ENCODE measurements around the gene BACH2. TPM values are rescaled to one million over a fixed set of nuclear protein-coding genes. Genes with fewer than 3 reads are reported as not detected.

The BACH2 gene
- total and polyA plus RNA-seq, 9 of the 15 experiments (the other 6 are each of a cell fraction or from before 2014, with no cell fraction given): 0.06 to 3.1 (median 0.59) TPM

DNA sequence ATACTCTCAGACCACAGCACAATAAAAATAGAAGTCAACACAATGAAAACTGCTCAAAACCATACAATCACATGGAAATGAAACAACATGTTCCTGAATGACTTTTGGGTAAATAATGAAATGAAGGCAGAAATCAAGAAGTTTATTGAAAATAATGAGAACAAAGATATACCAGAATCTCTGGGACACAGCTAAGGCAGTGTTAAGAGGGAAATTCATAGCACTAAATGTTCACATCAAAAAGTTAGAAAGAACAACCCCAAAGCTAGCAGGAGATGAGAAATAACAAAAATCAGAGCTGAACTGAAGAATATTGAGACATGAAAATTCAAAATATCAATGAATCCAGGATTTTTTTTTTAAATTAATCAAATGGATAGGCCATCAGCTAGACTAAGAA is 183.3 kb downstream of the BACH2 start:
- no TSS peak for BruUV-seq (replicated peaks)
- intact Hi-C loops (cut with micrococcal nuclease): no loop called here
- H3K27ac ChIP-seq (ENCODE audit: extremely low read depth, low read depth, low read length): no peak overlapping the region
- no peaks in the 10 kb centered on the region for H3K36me3 ChIP-seq (ENCODE audit: control insufficient read depth, insufficient read depth, low read length)
- H3K79me2 ChIP-seq (ENCODE audit: control insufficient read depth, insufficient read depth, low read length): no peaks in the 10 kb centered on the region
- no peak overlapping the region for H2AFZ ChIP-seq (ENCODE audit: low read depth, low read length)
- TF ChIP-seq ZNF551 (CRISPR knock-in tag; IDR thresholded peaks at IDR 0.05): no peak
- TF ChIP-seq BRD4 (IDR thresholded peaks at IDR 0.05): no peak
- H3K9ac ChIP-seq (ENCODE audit: insufficient read depth in 1 of 2, low read depth in 2 of 2, low read length in 2 of 2): no peak overlapping the region
- no peaks in the 10 kb centered on the region for H3K4me1 ChIP-seq (replicated peaks in 1 of 2; ENCODE audit: control insufficient read depth in 2 of 2, insufficient read depth in 2 of 2, low read length in 2 of 2)
- no peaks in the 10 kb centered on the region for H3K27me3 ChIP-seq (ENCODE audit: control insufficient read depth in 2 of 2, insufficient read depth in 2 of 2, low read length in 2 of 2)
- H3K9me3 ChIP-seq (replicated peaks; ENCODE audit: control insufficient read depth, insufficient read depth, low read depth, low read length): no peaks in the 10 kb centered on the region
- no peaks in the 10 kb centered on the region for H4K20me1 ChIP-seq (replicated peaks; ENCODE audit: control insufficient read depth, insufficient read depth, low read length)
- no peak overlapping the region for H3K4me3 ChIP-seq
- CTCF ChIA-PET (ENCODE audit: low intra/inter-chr PET ratio): no interaction called here
- POLR2A ChIA-PET: no interaction called here
- ATAC-seq (no peak), DNase-seq (ENCODE audit: extremely low read depth in 1 of 4, low spot score in 3 of 4) (no peak), FAIRE-seq (no peak)
- H3K4me2 ChIP-seq (ENCODE audit: insufficient read depth, low read length): no peak overlapping the region
- in situ Hi-C loops (cut with MboI): no loop called here
- no peaks in the 10 kb centered on the region for H3K9me1 ChIP-seq (ENCODE audit: control insufficient read depth, insufficient read depth, low read length)

DNA sequence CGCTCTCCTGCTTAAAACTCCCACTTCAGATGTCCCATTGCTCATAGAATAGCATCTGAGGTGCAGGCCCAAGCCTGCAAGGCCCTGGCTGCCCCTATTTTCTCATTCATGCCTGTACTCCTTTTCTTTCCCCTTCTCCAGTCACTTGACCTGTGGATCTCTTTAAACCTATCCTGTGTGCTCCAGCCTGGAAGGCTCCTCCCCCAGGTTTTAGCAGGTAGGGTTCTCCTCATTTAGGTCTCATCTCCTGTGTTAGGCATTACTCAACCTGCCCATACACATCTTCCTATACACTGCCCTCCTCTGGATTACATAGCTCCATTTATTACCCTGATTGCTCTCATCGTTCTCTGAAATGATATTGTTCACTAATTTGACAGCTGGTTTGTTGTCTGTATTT is 185.3 kb downstream of the BACH2 start:
- no peak for DNase-seq (ENCODE audit: extremely low read depth in 1 of 4, low spot score in 3 of 4)
- no peaks in the 10 kb centered on the region for H4K20me1 ChIP-seq (replicated peaks; ENCODE audit: control insufficient read depth, insufficient read depth, low read length)
- no TSS peak for BruUV-seq (replicated peaks)
- in situ Hi-C loops (cut with MboI): no loop called here
- H3K9ac ChIP-seq (ENCODE audit: insufficient read depth in 1 of 2, low read depth in 2 of 2, low read length in 2 of 2): no peak overlapping the region
- no peak for ATAC-seq
- no peak overlapping the region for H3K27ac ChIP-seq (ENCODE audit: extremely low read depth, low read depth, low read length)
- 21% methylated on average over 2 of the region's 2 CpGs for WGBS (ENCODE audit: insufficient coverage, low coverage, missing lambda C conversion rate)
- no peaks in the 10 kb centered on the region for H3K4me1 ChIP-seq (replicated peaks in 1 of 2; ENCODE audit: control insufficient read depth in 2 of 2, insufficient read depth in 2 of 2, low read length in 2 of 2)
- H3K9me1 ChIP-seq (ENCODE audit: control insufficient read depth, insufficient read depth, low read length): no peaks in the 10 kb centered on the region
- no peaks in the 10 kb centered on the region for H3K9me3 ChIP-seq (replicated peaks; ENCODE audit: control insufficient read depth, insufficient read depth, low read depth, low read length)
- no peak overlapping the region for H2AFZ ChIP-seq (ENCODE audit: low read depth, low read length)
- no peak overlapping the region for H3K4me2 ChIP-seq (ENCODE audit: insufficient read depth, low read length)
- no peak overlapping the region for H3K4me3 ChIP-seq
- H3K36me3 ChIP-seq (ENCODE audit: control insufficient read depth, insufficient read depth, low read length): no peaks in the 10 kb centered on the region
- FAIRE-seq: no peak
- intact Hi-C loops (cut with micrococcal nuclease): no loop called here
- no peaks in the 10 kb centered on the region for H3K79me2 ChIP-seq (ENCODE audit: control insufficient read depth, insufficient read depth, low read length)
- ChIA-PET CTCF (ENCODE audit: low intra/inter-chr PET ratio) (no interaction called here), POLR2A (no interaction called here)
- H3K27me3 ChIP-seq (ENCODE audit: control insufficient read depth in 2 of 2, insufficient read depth in 2 of 2, low read length in 2 of 2): 0 out of 5 replicates have a peak, but pooled peaks cover 0 to 2% of the 10 kb centered on the region in 2 experiments
- TF ChIP-seq CAMTA2 (CRISPR knock-in tag; conservative IDR thresholded peaks at IDR 0.05) (no peak), ZNF124 (CRISPR knock-in tag; IDR thresholded peaks at IDR 0.05) (no peak), CBFA2T3 (IDR thresholded peaks at IDR 0.05) (no peak)
- TF ChIP-seq, protein P1, sequence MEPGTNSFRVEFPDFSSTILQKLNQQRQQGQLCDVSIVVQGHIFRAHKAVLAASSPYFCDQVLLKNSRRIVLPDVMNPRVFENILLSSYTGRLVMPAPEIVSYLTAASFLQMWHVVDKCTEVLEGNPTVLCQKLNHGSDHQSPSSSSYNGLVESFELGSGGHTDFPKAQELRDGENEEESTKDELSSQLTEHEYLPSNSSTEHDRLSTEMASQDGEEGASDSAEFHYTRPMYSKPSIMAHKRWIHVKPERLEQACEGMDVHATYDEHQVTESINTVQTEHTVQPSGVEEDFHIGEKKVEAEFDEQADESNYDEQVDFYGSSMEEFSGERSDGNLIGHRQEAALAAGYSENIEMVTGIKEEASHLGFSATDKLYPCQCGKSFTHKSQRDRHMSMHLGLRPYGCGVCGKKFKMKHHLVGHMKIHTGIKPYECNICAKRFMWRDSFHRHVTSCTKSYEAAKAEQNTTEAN (CRISPR knock-in tag; IDR thresholded peaks at IDR 0.05): no peak

Data from K562 (cell line).